Testis (tissue), 3 donors: ENCODE measurements around the gene GRM7. TPM values are rescaled to one million over a fixed set of nuclear protein-coding genes. Genes with fewer than 3 reads are reported as not detected.

Source experiments
- DNase-seq: peaks from one replicate; pipeline ENCODE4 v3.0.0-alpha.2; 2019
- H3K27ac ChIP-seq, 2 donors: fragments of 200-600 bp; sonication (generic); one replicate each; pipeline ENCODE4 v1.5.1; 2019
- H3K27me3 ChIP-seq: fragments of 200-600 bp; sonication (generic); one replicate; pipeline ENCODE4 v1.5.1; 2019
- H3K36me3 ChIP-seq: fragments of 200-600 bp; sonication (generic); one replicate; pipeline ENCODE4 v1.5.1; 2017; ENCODE audit warnings: low read depth; ENCODE audit errors: missing control alignments
- H3K4me1 ChIP-seq: fragments of 200-600 bp; sonication (generic); one replicate; pipeline ENCODE4 v1.5.1; 2019
- H3K4me3 ChIP-seq, 2 donors: fragments of 200-600 bp; sonication (generic); one replicate each; pipeline ENCODE4 v1.5.1; 2017 to 2019
- H3K9me3 ChIP-seq: fragments of 200-600 bp; sonication (generic); one replicate; pipeline ENCODE4 v1.5.1; 2017
- CTCF ChIP-seq, 3 experiments: fragments of 450-650 bp in 2 of 3; fragments of 200-600 bp in 1 of 3; sonication (generic) in 1 of 3; IDR thresholded peaks; one replicate each; pipeline ENCODE4 v1.5.1; 2016 to 2019; ENCODE audit warnings: antibody characterized with exemption in 3 of 3, mild to moderate bottlenecking in 2 of 3, moderate library complexity in 1 of 3
- POLR2A ChIP-seq: fragments of 450-650 bp; IDR thresholded peaks from one replicate; pipeline ENCODE4 v1.6.1; 2017; ENCODE audit warnings: antibody characterized with exemption, mild to moderate bottlenecking, moderate library complexity
- WGBS, 2 donors: methylation state at CpG; one replicate each; pipeline ENCODE4 v1.1.5; 2018; 5-methylcytosine and 5-hydroxymethylcytosine counted together
- intact Hi-C: fragments of 100-400 bp; cut with DNase I; formaldehyde crosslinking; loops from one replicate; pipeline ENCODE4 v1.15.1; 2023; ENCODE audit warnings: low total_unique reads
- polyA plus RNA-seq: library from polyadenylated mRNA; stranded (reverse); fragments of 350-450 nt; fragmentation: Illumina TruSeq; extraction: RNeasy Lipid Tissue Mini Kit (QIAGEN cat#74804); gene quantifications from one replicate; pipeline ENCODE4 v1.2.3, GENCODE V29; 2014; ENCODE audit warnings: low read depth, low replicate concordance; ENCODE audit not compliant: insufficient read depth
- total RNA-seq, 2 donors: library from RNA; depleted of rRNA; stranded (reverse); fragments of >200 nt; gene quantifications; one replicate each; pipeline ENCODE4 v1.2.3, GENCODE V29; 2016

The GRM7 gene
- total and polyA plus RNA-seq, 3 donors from 2014 or later = 2.0 to 3.2 (median 2.7) TPM

DNA sequence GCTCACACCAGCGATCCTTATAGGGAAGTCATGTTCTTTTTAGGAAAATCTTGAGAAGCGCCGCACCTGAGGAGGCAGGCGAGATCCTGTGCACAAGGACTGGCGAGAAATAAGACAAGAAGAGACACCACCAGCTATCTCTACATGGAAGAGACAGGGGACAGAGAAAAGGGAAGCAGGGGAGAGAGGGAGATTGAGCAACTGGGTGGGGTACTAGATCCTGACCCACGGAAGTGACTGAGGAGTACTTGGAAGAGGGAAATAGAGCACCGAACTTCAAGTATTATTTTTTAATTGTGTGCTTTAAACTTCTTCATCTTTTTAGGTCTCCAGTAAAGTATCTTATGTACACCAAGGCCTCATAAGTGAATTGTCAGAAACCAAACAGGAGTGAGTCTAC, 898.7 kb downstream of the GRM7 start:
- Histone ChIP-seq H3K27me3 (no peaks in the 10 kb centered on the region), H3K36me3 (no peaks in the 10 kb centered on the region), H3K4me3 (no peak overlapping the region), H3K27ac (no peak overlapping the region), H3K4me1 (no peaks in the 10 kb centered on the region), H3K9me3 (no peaks in the 10 kb centered on the region)
- TF ChIP-seq POLR2A (no peak), CTCF (IDR thresholded peaks at IDR 0.05) (no peak)
- intact Hi-C loops = no loop called here
- no peak for DNase-seq
- 95% methylated on average over 7 of the region's 7 CpGs for WGBS, 2 donors

DNA sequence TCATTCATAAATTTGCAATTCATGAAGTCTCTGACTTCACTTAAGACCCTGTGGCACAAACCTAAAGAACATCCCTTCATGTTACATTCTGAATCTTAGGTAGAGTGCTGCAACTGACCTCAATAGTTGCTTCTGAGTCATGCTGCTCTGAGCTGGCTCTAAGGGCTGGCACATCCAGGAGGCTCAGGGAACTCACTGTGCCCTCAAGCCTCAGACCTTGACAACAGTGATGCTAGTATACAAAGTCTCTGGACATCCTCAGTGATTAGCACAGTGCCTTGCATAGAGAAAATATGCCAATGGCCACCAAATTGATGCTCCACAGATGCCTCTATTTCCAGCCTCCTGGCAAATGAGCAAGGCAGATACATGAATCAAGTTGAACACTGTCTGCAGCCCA, 899.8 kb downstream of the GRM7 start:
- DNase-seq = no peak
- H3K4me3 ChIP-seq = no peak overlapping the region
- no peaks in the 10 kb centered on the region for H3K9me3 ChIP-seq
- TF ChIP-seq POLR2A (no peak), CTCF (IDR thresholded peaks at IDR 0.05) (no peak)
- no peaks in the 10 kb centered on the region for H3K36me3 ChIP-seq
- no peaks in the 10 kb centered on the region for H3K4me1 ChIP-seq
- H3K27me3 ChIP-seq = no peaks in the 10 kb centered on the region
- H3K27ac ChIP-seq = no peak overlapping the region
- intact Hi-C loops = no loop called here

GRCh38 chr3:7764115-7764514, 903.2 kb downstream of the GRM7 start:
- H3K4me3 ChIP-seq = no peak overlapping the region
- no peaks in the 10 kb centered on the region for H3K4me1 ChIP-seq
- no peak overlapping the region for H3K27ac ChIP-seq
- TF ChIP-seq POLR2A = no peak
- TF ChIP-seq CTCF (IDR thresholded peaks at IDR 0.05) = no peak
- H3K36me3 ChIP-seq = no peaks in the 10 kb centered on the region
- no peaks in the 10 kb centered on the region for H3K9me3 ChIP-seq
- 76 to 94% methylated on average over 2 of the region's 2 CpGs for WGBS, 2 donors
- intact Hi-C loops = no loop called here
- H3K27me3 ChIP-seq = no peaks in the 10 kb centered on the region
- DNase-seq = no peak

DNA sequence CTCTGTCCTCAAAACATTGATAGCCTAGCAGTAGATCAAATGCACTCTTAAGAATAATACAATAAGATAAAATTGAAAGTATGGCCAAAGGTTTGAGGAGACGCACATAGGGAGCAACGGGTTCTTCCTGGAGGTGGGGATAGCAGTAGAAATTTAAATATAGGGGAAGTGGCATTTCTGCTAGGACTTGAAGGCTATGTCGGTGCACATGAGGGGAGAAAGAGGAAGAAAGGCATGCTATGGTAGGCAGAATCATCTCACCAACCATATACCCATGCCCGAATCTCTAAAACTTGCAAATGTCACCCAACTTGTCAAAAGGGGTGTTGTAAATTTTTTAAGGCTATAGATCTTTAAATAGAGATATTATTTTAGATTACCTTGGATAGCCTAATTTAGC, 905.6 kb downstream of the GRM7 start:
- DNase-seq = no peak
- H3K27ac ChIP-seq = no peak overlapping the region
- H3K9me3 ChIP-seq = no peaks in the 10 kb centered on the region
- 91% methylated on average over 4 of the region's 4 CpGs for WGBS, 2 donors
- H3K36me3 ChIP-seq = no peaks in the 10 kb centered on the region
- no peak for TF ChIP-seq POLR2A
- TF ChIP-seq CTCF (IDR thresholded peaks at IDR 0.05) = no peak
- no peak overlapping the region for H3K4me3 ChIP-seq
- intact Hi-C loops = no loop called here
- no peaks in the 10 kb centered on the region for H3K4me1 ChIP-seq
- no peaks in the 10 kb centered on the region for H3K27me3 ChIP-seq

DNA sequence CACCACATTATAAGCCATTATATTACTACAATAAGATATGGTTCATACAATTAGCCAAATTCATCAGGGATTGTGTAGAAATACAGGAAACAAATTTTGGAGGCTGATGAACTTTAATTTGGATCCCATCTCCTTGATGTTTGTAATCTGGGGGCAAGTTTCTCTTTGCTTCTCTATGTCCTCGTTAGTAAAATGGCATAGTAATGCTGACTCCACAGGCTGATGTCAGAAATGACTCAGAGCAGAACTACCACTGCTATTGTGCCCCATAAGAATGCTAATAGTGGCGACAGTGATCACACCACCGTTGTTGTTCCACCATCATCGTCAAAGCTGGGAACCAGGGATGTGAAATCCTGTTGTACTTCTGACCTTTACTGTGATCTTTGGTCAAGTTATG, 918.4 kb downstream of the GRM7 start:
- H3K36me3 ChIP-seq = no peaks in the 10 kb centered on the region
- H3K9me3 ChIP-seq = no peaks in the 10 kb centered on the region
- intact Hi-C loops = no loop called here
- TF ChIP-seq CTCF (IDR thresholded peaks at IDR 0.05) (no peak), POLR2A (no peak)
- WGBS, 2 donors = 86 to 92% methylated on average over 4 of the region's 4 CpGs
- no peaks in the 10 kb centered on the region for H3K27me3 ChIP-seq
- DNase-seq = no peak
- H3K27ac ChIP-seq = no peak overlapping the region
- H3K4me3 ChIP-seq = no peak overlapping the region
- no peaks in the 10 kb centered on the region for H3K4me1 ChIP-seq
